Measurements from ENCODE around the gene MRI1.
"Not testable (repeated sequence)": the region's sequence is repeated elsewhere in the genome, so short reads cannot be mapped to it uniquely, and the experiment has no call there.

Gene MRI1

GRCh38 chr19:13778847-13779246 is 14.5 kb downstream of the MRI1 start:
- Histone ChIP-seq H3K4me3 (ENCODE audit: low read depth, low read length) (no peak overlapping the region), H3K36me3 (ENCODE audit: control insufficient read depth in 2 of 2, insufficient read depth in 1 of 2, low read length in 2 of 2) (peaks cover 12 to 42% of the 10 kb centered on the region in 2 experiments; a peak in 2 of 3 replicates), H3K27ac (ENCODE audit: extremely low read depth, low read depth, low read length) (no peak overlapping the region), H3K9me3 (ENCODE audit: control insufficient read depth, insufficient read depth, low read depth, low read length) (no peaks in the 10 kb centered on the region), H3K4me1 (ENCODE audit: control insufficient read depth, insufficient read depth, low read length) (no peaks in the 10 kb centered on the region; the same call in 1 of the 2 replicates)
- POLR2A ChIA-PET: interaction anchor here (0.6 to 1.5 kb wide), 4 partner anchors 23 to 743 kb away, joined by 3 to 4 read pairs (median 4); a partner anchor contains a TSS
- TF ChIP-seq ZNF121 (tag by site-specific recombination; IDR thresholded peaks at IDR 0.05) (peak; percentile 98), ZBTB26 (tag by site-specific recombination; optimal IDR thresholded peaks at IDR 0.05) (no peak)
- CTCF ChIA-PET: interaction anchor here (1.1 kb wide), 1 partner anchor 83 kb away, joined by 3 read pairs; no protein-coding TSS in a partner anchor

- not testable (repeated sequence) for H3K27ac ChIP-seq (ENCODE audit: extremely low read depth, low read depth, low read length); H3K4me3 ChIP-seq (ENCODE audit: low read depth, low read length); H3K9me3 ChIP-seq (ENCODE audit: control insufficient read depth, insufficient read depth, low read depth, low read length); H3K4me1 ChIP-seq (ENCODE audit: control insufficient read depth, insufficient read depth, low read length)
- peaks cover 12 to 42% of the 10 kb centered on the region in 2 experiments; a peak in 2 of 3 replicates for H3K36me3 ChIP-seq (ENCODE audit: control insufficient read depth in 2 of 2, insufficient read depth in 1 of 2, low read length in 2 of 2)
- TF ChIP-seq ZNF558 (tag by site-specific recombination; IDR thresholded peaks at IDR 0.05) (peak; percentile 53; the same call in 1 of the 2 replicates), ZNF140 (tag by site-specific recombination; IDR thresholded peaks at IDR 0.05) (peak; percentile 100)
- POLR2A ChIA-PET: interaction anchor here (1.1 to 1.6 kb wide), 3 partner anchors 9 to 73 kb away, joined by 3 to 4 read pairs (median 3); no protein-coding TSS in a partner anchor
- CTCF ChIA-PET: interaction anchor here (0.6 to 1.1 kb wide), 3 partner anchors 21 to 82 kb away, joined by 3 read pairs; no protein-coding TSS in a partner anchor
These were observed 15.5 kb downstream of the MRI1 start for GRCh38 chr19:13779794-13780193.

- Histone ChIP-seq H3K4me3 (ENCODE audit: low read depth, low read length) (no peak overlapping the region), H3K9me3 (ENCODE audit: control insufficient read depth, insufficient read depth, low read depth, low read length) (no peaks in the 10 kb centered on the region), H3K27ac (ENCODE audit: extremely low read depth, low read depth, low read length) (no peak overlapping the region), H3K36me3 (ENCODE audit: control insufficient read depth in 2 of 2, insufficient read depth in 1 of 2, low read length in 2 of 2) (peaks cover 12 to 34% of the 10 kb centered on the region in 2 experiments; a peak in 2 of 3 replicates), H3K4me1 (ENCODE audit: control insufficient read depth, insufficient read depth, low read length) (no peaks in the 10 kb centered on the region; the same call in 1 of the 2 replicates)
- ChIA-PET CTCF (interaction anchor here (0.7 to 1.0 kb wide), 9 partner anchors 14 to 816 kb away, joined by 3 to 5 read pairs (median 3); partner anchors contain the start of gene ZSWIM4), POLR2A (interaction anchor here (0.6 to 1.9 kb wide), 7 partner anchors 9 to 89 kb away, joined by 3 to 9 read pairs (median 3); partner anchors contain the start of gene ZSWIM4)
- TF ChIP-seq ZNF341 (tag by site-specific recombination; IDR thresholded peaks at IDR 0.05; ENCODE audit: low read depth): peak; percentile 91
- no peak for TF ChIP-seq ZNF311 (tag by site-specific recombination; IDR thresholded peaks at IDR 0.05; ENCODE audit: borderline replicate concordance)
- no peak for TF ChIP-seq GLI4 (tag by site-specific recombination; IDR thresholded peaks at IDR 0.05)
- 0 out of 2 replicates have a peak, but pooled peaks have one; percentile 48 for TF ChIP-seq PRDM10 (tag by site-specific recombination; IDR thresholded peaks at IDR 0.05)
- 0 out of 2 replicates have a peak, but pooled peaks have one; percentile 9 for TF ChIP-seq ZBTB6 (tag by site-specific recombination; IDR thresholded peaks at IDR 0.05)
- no peak for TF ChIP-seq CTCF (tag by site-specific recombination; IDR thresholded peaks at IDR 0.05)
- peak; percentile 42; the same call in 1 of the 2 replicates for TF ChIP-seq SP3 (tag by site-specific recombination; IDR thresholded peaks at IDR 0.05)
- peak; percentile 83 for TF ChIP-seq ZBTB48 (tag by site-specific recombination; IDR thresholded peaks at IDR 0.05)
- no peak for TF ChIP-seq MYNN (tag by site-specific recombination; IDR thresholded peaks at IDR 0.05; ENCODE audit: borderline replicate concordance)
- no peak for TF ChIP-seq ZNF350 (tag by site-specific recombination; IDR thresholded peaks at IDR 0.05)
- TF ChIP-seq ZNF629 (tag by site-specific recombination; IDR thresholded peaks at IDR 0.05): no peak
- TF ChIP-seq ZXDB (tag by site-specific recombination; IDR thresholded peaks at IDR 0.05): no peak
- TF ChIP-seq ATF2 (tag by site-specific recombination; IDR thresholded peaks at IDR 0.05; ENCODE audit: low read depth): no peak
- TF ChIP-seq ZNF768 (tag by site-specific recombination; IDR thresholded peaks at IDR 0.05): no peak
- no peak for TF ChIP-seq ZNF549 (tag by site-specific recombination; IDR thresholded peaks at IDR 0.05)
- peak; percentile 30; the same call in 1 of the 2 replicates for TF ChIP-seq ZBTB8A (tag by site-specific recombination; IDR thresholded peaks at IDR 0.05)
These were observed 17.2 kb downstream of the MRI1 start for GRCh38 chr19:13781547-13781946.
